Activated CD8-positive, alpha-beta T cell treated with anti-CD3 and anti-CD28 coated beads, Interleukin-2, amount 10 ng/mL, durations not matched to agents 7 days and 5 days (primary cell): Measurements from ENCODE around the gene CD164L2. TPM values are rescaled to one million over a fixed set of nuclear protein-coding genes. Genes with fewer than 3 reads are reported as not detected.

ENCODE experiments used
- ATAC-seq: fragments of 150-1000 bp; cut with Tn5 transposase; one replicate; pipeline ENCODE4 v1.10.0; 2021; ENCODE audit warnings: moderate library complexity
- CTCF ChIA-PET: fragments of 350-600 bp; sonication (Branson Sonifier 250); formaldehyde crosslinking; loops from one replicate; lab custom pipeline; 2021; ENCODE audit warnings: antibody characterized with exemption; lab: Charles Lee
- POLR2A ChIA-PET: fragments of 350-600 bp; sonication (Branson Sonifier 250); formaldehyde crosslinking; loops from one replicate; lab custom pipeline; 2021; ENCODE audit warnings: antibody characterized with exemption; lab: Charles Lee
- DNase-seq: peaks from one replicate; pipeline ENCODE4 v3.0.0-alpha.2; 2020
- H3K27ac Mint-ChIP-seq: one replicate; pipeline ENCODE4 v1.8.0; 2021; ENCODE audit warnings: mild to moderate bottlenecking, mixed read lengths
- H3K27me3 Mint-ChIP-seq: one replicate; pipeline ENCODE4 v1.8.0; 2021; ENCODE audit warnings: low read depth, mixed read lengths
- H3K36me3 Mint-ChIP-seq: one replicate; pipeline ENCODE4 v1.8.0; 2021; ENCODE audit warnings: low read depth, mixed read lengths
- H3K4me1 Mint-ChIP-seq: one replicate; pipeline ENCODE4 v1.8.0; 2021; ENCODE audit warnings: low read depth, mixed read lengths
- H3K4me3 Mint-ChIP-seq: one replicate; pipeline ENCODE4 v1.8.0; 2021; ENCODE audit warnings: mild to moderate bottlenecking, mixed read lengths
- H3K9me3 Mint-ChIP-seq: one replicate; pipeline ENCODE4 v1.8.0; 2022; ENCODE audit warnings: mixed read lengths; ENCODE audit not compliant: insufficient read depth
- total RNA-seq, 2 experiments: library from RNA; stranded (reverse); gene quantifications; one replicate each; pipeline ENCODE4 v1.2.3, GENCODE V29; 2021

Gene CD164L2
- total RNA-seq, 2 experiments from 2014 or later = not detected

DNA sequence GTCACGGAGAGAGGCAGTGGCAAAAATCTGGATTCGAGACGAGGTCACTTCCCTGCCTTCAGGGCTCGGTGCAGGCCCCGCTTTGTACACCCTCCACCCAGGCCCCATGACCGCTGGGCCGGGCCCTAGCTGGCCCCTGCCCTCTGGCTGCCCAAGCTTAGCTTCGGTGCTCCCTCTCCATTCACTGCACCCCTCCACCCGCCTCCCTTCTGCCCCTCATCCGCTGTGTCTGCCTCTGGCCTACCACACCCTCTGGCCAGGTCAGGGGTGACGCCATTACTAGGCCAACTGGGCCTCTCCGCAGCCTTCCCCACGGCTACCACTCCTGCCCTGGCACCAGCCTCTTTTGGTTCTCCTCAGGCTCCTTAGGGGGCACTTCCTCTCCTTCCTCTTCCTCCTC lies 528 bp upstream of the CD164L2 start:
- no peaks in the 10 kb centered on the region for H3K9me3 Mint-ChIP-seq
- POLR2A ChIA-PET = no interaction called here
- no peak for ATAC-seq
- peaks cover 13% of the 10 kb centered on the region for H3K27me3 Mint-ChIP-seq
- no peak for DNase-seq
- no peaks in the 10 kb centered on the region for H3K36me3 Mint-ChIP-seq
- H3K4me3 Mint-ChIP-seq = no peak overlapping the region
- peaks cover 1% of the 10 kb centered on the region for H3K4me1 Mint-ChIP-seq
- no peak overlapping the region for H3K27ac Mint-ChIP-seq
- CTCF ChIA-PET = interaction anchor here (2.6 to 6.7 kb wide), 2 partner anchors 26 to 87 kb away, joined by 12 to 60 read pairs; no protein-coding TSS in a partner anchor

DNA sequence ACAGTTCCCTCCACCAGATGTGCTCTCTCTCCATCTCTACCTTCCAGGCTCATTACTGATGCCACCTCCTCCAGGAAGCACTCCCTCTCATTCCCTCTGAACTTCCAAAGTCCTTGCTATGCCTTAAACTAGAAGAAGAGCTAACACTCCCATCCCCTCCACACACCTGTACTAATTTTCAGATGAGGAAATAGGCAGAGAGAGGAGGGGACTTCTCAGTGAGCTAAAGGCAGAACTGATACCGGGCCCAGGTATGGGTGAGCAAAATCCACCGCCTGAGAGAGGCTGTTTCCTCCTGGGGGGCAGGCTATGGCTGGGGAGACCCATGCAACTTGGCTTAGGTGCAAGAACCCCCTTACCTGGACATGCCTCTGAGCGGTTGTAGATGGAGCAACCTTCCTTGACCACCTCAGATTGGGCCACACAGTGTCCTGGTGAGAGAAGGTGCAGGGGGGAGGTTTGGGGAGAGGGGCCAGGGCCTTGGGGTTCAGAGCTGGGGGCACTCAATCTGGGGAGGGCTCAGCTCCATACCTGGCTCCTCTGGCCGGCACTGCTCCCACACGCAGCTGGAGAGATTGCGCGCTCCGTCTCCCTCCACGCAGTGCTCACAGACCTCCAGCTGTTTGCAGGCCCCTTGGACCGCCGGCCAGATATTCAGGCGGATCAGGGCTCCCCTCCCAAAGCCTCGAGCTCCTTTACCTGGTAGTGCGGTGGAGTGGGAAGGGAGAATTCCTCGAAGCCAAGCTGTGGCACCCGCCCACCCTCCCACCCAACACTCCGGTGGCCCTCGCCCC lies 967 bp downstream of the CD164L2 start:
- Mint-ChIP-seq H3K27ac (no peak overlapping the region), H3K27me3 (peaks cover 12% of the 10 kb centered on the region), H3K4me3 (no peak overlapping the region), H3K9me3 (no peaks in the 10 kb centered on the region), H3K36me3 (no peaks in the 10 kb centered on the region), H3K4me1 (no peaks in the 10 kb centered on the region)
- CTCF ChIA-PET = interaction anchor here (0.7 to 6.7 kb wide), 10 partner anchors 9 to 186 kb away, joined by 3 to 60 read pairs (median 4); partner anchors contain the start of gene MAP3K6
- ATAC-seq (no peak), DNase-seq (no peak)
- POLR2A ChIA-PET = interaction anchor here (0.7 to 1.0 kb wide), 2 partner anchors 12 to 56 kb away, joined by 3 read pairs; no protein-coding TSS in a partner anchor

DNA sequence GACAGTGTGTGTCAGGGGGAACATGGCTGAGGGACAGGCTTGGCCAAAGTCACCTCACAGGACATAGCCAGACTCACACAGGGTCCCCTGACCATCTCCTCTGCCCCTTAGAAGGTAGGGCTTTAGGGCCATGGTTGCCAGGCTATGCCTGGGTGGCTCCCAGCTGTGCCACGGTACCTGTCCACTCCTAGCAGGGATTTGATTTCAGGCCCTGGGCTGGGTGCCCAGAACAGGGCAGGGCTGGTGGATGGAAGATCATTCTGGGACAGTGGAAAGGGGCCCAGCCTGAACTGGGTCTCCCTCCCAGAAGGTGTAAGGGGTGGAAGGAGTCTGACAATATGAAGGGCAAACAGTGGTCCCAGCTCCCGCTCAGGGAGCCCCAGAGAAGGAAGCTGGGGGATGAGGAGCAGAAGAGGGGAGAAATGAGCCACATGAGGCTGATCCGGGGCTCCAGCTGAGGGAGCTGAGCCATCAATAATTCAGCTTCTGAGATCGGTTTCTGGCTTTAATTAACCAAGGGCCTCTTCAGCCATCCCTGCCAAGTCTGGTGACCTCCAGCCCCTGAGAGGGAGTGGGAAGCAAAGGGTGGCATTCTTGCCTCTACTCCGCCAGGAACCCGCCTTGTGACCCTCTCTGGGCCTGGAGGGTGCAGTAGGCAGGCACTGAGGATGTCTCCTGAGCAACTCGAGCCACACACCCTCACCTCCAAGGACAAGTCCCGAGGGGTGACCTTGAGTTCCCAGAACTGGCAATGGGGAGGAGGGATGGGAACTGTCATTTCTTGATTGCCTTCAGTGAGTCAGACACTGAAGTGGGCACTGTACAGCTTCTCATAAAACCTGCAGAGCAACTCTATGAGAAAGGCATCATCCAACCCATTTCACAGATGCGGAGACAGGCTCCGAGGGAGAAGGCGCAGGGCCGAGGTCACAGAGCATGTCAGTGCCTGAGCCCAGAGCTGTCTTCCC lies 2.1 kb downstream of the CD164L2 start:
- ChIA-PET CTCF (interaction anchor here (0.7 to 2.6 kb wide), 9 partner anchors 11 to 187 kb away, joined by 3 to 12 read pairs (median 3); partner anchors contain the start of gene MAP3K6), POLR2A (interaction anchor here (0.6 kb wide), 1 partner anchor 15 kb away, joined by 3 read pairs; the partner anchor contains the start of gene MAP3K6)
- ATAC-seq (no peak), DNase-seq (no peak)
- Mint-ChIP-seq H3K36me3 (no peaks in the 10 kb centered on the region), H3K4me3 (no peak overlapping the region), H3K27ac (no peak overlapping the region), H3K4me1 (no peaks in the 10 kb centered on the region), H3K27me3 (peaks cover 7% of the 10 kb centered on the region), H3K9me3 (no peaks in the 10 kb centered on the region)

DNA sequence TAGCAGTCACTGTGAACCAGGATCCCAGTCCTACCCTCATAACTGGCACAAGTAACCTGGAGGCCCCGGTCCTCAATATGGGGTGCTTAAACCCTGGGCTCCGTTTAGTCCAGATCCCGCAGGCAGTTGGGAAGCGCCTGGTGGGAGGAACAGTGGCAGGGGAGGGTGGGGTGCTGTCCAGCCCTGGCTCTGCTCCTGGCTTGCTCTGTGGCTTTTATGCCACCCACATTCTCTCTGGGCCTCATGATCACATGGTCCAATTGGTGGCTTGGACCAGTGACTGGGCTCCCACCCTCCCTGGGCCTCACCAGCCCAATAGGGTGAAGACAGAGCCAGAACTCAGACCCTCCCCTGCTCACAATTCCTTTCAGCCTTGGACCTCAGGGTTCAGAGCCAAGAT lies 2.9 kb downstream of the CD164L2 start:
- DNase-seq (no peak), ATAC-seq (no peak)
- Mint-ChIP-seq H3K9me3 (no peaks in the 10 kb centered on the region), H3K27me3 (peaks cover 7% of the 10 kb centered on the region), H3K4me1 (no peaks in the 10 kb centered on the region), H3K4me3 (no peak overlapping the region), H3K27ac (no peak overlapping the region), H3K36me3 (no peaks in the 10 kb centered on the region)
- CTCF ChIA-PET = no interaction called here
- POLR2A ChIA-PET = interaction anchor here (0.6 kb wide), 1 partner anchor 14 kb away, joined by 3 read pairs; the partner anchor contains the start of gene MAP3K6

DNA sequence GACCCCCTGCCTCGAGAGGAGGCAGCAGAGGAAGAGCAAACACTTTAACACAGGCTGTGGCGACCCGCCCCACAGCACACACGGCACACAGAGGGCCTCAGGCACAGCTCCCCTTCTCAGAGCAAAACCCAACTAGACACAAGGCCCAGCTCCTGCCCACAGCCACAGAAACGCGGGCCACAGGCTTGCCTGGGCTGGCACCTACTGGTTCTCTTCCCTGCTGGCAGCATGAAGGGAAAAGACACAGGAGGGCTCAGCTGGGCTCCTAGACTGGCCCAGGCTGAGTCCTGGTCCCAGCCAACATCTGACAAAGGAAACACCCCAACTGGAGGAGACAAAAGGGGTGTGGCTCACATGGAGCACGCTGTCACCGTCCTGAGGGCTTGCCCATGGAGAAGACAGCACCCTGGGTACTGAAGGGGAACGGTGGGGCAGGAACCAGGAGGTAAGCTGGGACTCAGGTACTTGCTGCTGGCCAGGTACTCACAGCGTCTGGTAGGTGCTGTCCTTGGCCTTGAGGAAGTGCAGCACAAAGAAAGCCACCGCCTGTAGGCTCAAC lies 3.5 kb downstream of the CD164L2 start:
- no peak for ATAC-seq
- Mint-ChIP-seq H3K9me3 (no peaks in the 10 kb centered on the region), H3K4me3 (no peak overlapping the region), H3K4me1 (no peaks in the 10 kb centered on the region), H3K27ac (peak overlapping the region; percentile 20), H3K36me3 (no peaks in the 10 kb centered on the region), H3K27me3 (peaks cover 7% of the 10 kb centered on the region)
- POLR2A ChIA-PET = no interaction called here
- no peak for DNase-seq
- CTCF ChIA-PET = interaction anchor here (1.1 kb wide), 1 partner anchor 83 kb away, joined by 6 read pairs; no protein-coding TSS in a partner anchor

DNA sequence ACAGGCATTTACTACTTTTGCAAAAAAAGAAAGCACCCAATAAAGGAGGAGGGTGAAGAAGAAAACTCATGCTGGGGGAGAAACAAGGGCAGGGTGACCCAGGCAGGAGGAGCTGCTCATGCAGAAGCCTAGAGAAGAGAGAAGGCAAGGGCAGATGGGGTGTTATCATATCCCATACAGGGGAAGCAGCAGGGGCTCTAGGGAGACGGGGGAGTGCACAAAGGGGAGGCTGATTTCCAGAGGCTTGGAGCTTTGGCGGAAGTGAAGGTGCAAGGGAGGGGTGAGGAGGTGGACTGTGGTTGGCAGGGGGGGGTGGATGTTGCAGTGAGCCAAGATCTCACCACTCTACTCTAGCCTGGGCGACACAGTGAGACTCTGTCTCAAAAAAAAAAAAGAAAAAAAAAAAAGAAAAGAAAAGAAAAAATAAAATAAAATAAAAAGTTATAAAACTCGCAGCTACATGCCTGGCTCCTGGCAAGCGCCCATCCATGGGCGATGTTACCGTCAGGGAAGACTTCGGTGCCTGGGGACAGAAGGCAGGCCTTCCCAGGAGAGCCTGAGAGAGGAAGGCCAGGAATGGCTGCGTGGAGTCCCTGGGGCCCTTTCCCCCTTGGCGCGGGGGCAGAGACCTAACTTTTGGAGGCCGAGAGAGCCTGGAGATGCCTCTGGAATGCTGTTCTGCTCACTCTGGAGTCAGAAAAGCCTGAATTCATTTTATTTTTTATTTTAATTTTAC lies 5.2 kb downstream of the CD164L2 start:
- no peak for ATAC-seq
- Mint-ChIP-seq H3K4me1 (no peaks in the 10 kb centered on the region), H3K36me3 (no peaks in the 10 kb centered on the region), H3K27me3 (peaks cover 11% of the 10 kb centered on the region), H3K9me3 (no peaks in the 10 kb centered on the region), H3K27ac (no peak overlapping the region), H3K4me3 (no peak overlapping the region)
- no peak for DNase-seq
- ChIA-PET CTCF (interaction anchor here (0.9 to 1.5 kb wide), 4 partner anchors 10 to 45 kb away, joined by 3 to 6 read pairs (median 4); partner anchors contain the start of gene MAP3K6), POLR2A (interaction anchor here (0.7 kb wide), 1 partner anchor 22 kb away, joined by 3 read pairs; no protein-coding TSS in a partner anchor)

DNA sequence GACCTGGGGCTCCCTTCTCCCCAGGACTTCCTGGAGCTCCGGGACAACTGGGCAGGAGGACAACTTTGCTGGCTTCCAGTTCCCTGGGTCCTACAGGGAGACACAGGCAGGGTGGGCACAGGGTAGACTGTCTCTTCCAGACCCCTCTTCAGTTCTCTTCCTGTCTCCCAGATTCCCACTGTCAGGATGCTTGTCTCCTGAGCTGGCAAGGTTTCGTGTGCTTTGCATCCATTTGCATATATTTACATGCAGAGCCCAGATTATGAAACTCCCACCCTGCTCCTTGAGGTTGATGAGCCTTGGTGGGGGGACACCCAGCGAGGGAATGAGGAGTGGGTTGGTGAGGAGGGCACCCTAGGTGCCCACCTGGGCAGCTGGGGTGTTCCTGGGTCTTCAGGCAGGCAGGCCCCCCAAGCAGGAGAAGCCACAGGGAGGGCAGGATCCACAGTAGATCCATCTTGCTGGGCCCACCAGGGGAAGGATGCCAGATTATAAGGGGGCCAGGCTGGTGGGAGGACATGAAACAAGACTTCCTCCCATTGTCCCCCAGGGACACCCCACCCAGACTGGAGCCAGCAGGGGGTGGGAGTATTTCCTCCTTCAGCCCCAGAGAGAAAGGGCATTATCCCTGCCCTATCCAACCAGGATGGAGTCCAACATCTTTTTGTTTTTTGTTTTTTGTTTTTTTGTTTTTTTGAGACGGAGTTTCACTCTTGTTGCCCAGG lies 8.6 kb downstream of the CD164L2 start, which contains the start of gene FCN3:
TSS of gene FCN3 (minus strand) at position 463 of the 725 bp plus-strand sequence. CDS start at position 457, 6 bp downstream.
- ATAC-seq = no peak

DNA sequence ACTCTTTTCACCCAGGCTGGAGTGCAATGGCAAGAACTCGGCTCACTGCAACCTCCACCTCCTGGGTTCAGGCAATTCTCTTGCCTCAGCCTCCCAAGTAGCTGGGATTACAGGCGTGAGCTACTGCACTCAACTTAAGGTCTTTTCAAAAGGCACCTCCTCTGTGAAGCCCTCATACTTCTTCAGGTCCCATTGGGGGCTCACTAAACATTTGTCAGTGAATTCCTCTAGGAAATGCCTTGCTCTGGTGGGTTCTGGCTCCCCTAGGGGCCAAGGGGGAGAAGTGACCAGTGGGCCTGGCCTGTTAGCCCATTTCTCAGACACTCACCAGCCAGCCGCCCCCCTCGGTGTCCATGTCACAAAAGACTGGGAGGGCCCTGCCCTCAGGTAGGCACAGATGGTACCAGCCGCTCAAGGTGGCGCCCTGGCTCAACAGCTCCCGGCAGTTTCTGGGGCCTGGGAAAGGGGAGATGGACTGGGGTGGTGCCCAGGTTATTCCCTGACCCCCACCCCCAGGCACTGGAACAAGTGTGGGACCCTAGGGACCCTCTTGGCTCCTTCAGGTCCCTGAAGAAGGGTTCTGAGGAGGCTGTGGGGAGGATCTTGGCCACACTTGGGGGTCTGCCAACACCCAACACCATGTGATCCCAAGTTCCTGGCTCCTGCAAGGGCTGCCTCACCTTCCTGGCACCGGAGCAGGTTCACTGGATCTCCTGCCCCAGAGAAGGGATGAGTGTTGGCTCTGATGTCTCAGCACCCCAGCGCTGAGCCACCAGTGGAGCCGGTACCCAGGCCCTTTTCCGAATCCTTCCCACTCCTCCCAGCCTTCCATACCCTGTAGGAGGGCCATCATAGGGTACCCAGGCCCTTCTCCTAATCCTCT lies 10.1 kb downstream of the CD164L2 start:
- ChIA-PET CTCF (interaction anchor here (1.3 to 2.6 kb wide), 3 partner anchors 9 to 16 kb away, joined by 4 to 22 read pairs (median 4); no protein-coding TSS in a partner anchor), POLR2A (no interaction called here)
- Mint-ChIP-seq H3K9me3 (no peaks in the 10 kb centered on the region), H3K4me3 (no peak overlapping the region), H3K4me1 (peaks cover 18% of the 10 kb centered on the region), H3K27ac (no peak overlapping the region), H3K36me3 (no peaks in the 10 kb centered on the region), H3K27me3 (peaks cover 4% of the 10 kb centered on the region)
- DNase-seq = no peak
- ATAC-seq = no peak

More for the DNA sequence above, 8.6 kb downstream of the CD164L2 start, which contains the start of gene FCN3:
- Mint-ChIP-seq H3K27me3 (peaks cover 4% of the 10 kb centered on the region), H3K36me3 (no peaks in the 10 kb centered on the region), H3K4me3 (no peak within 1 kb of the TSS), H3K27ac (no peak within 1 kb of the TSS), H3K4me1 (peaks cover 9% of the 10 kb centered on the region), H3K9me3 (no peaks in the 10 kb centered on the region)
- no peak for DNase-seq
- POLR2A ChIA-PET = interaction anchor here (1.1 kb wide), 1 partner anchor 10 kb away, joined by 4 read pairs; no protein-coding TSS in a partner anchor
- CTCF ChIA-PET = interaction anchor here (0.6 to 1.1 kb wide), 3 partner anchors 12 to 17 kb away, joined by 3 read pairs; no protein-coding TSS in a partner anchor

DNA sequence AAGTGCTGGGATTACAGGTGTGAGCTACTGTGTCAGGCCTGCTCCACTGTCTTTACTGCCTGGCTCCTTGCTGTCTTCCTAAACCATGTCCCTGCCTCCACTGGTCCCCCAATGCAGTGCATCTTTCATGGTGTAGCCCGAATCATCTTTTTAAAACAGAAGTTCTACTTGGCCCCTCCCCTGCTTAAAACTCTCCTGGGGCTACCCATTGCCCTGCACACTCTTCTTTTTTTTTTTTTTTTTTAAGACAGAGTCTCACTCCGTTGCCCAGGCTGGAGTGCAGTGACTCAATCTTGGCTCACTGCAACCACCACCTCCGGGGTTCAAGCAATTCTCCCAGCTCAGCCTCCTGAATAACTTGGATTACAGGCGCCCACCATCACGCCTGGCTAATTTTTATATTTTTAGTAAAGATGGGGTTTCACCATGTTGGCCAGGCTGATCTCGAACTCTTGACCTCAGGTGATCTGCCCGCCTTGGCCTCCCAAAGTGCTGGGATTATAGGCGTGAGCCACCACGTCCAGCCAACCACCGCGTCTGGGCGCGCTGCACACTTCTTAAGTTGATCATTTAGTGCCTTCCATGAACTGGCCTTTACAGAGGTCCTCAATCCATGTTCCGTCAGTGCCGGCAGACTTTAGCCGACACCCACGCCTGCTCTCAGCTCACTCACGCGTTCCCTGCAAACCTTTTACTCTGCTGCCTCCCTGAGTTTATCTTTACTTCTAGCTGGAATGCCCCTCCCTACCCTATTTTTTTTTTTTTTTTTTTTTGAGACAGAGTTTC lies 10.9 kb downstream of the CD164L2 start:
- Mint-ChIP-seq H3K27me3 (peaks cover 4% of the 10 kb centered on the region), H3K4me3 (no peak overlapping the region), H3K27ac (no peak overlapping the region), H3K9me3 (no peaks in the 10 kb centered on the region), H3K4me1 (peaks cover 24% of the 10 kb centered on the region), H3K36me3 (no peaks in the 10 kb centered on the region)
- DNase-seq = no peak
- ChIA-PET CTCF (interaction anchor here (1.0 to 2.6 kb wide), 4 partner anchors 10 to 15 kb away, joined by 4 to 22 read pairs (median 4); no protein-coding TSS in a partner anchor), POLR2A (no interaction called here)
- ATAC-seq = no peak
